HCT116 (cell line): ENCODE measurements around the gene DCAF6. TPM values are rescaled to one million over a fixed set of nuclear protein-coding genes. Genes with fewer than 3 reads are reported as not detected.

Source experiments
- ATAC-seq: fragments of 200-7000 bp; cut with Tn5 transposase; 2 replicates; pipeline ENCODE4 v1.9.1; 2020; ENCODE audit warnings: mild to moderate bottlenecking, moderate library complexity
- BruUV-seq: library from RNA; stranded (reverse); fragments of 400-500 nt; replicated peaks from 2 replicates; lab custom pipeline; 2021; lab: Mats Ljungman, UMichigan
- CTCF ChIA-PET: fragments of 300-600 bp; sonication (Branson Sonifier 250); formaldehyde crosslinking; loops from one replicate; lab custom pipeline; 2021; ENCODE audit warnings: antibody characterized with exemption; lab: Charles Lee
- POLR2A ChIA-PET: fragments of 300-600, 350-600 bp; sonication (Branson Sonifier 250); formaldehyde crosslinking; loops from one replicate; lab custom pipeline; 2021; ENCODE audit warnings: antibody characterized with exemption; lab: Charles Lee
- RAD21 ChIA-PET, 2 experiments: fragments of 300-600 bp; sonication (Branson Sonifier 250); formaldehyde crosslinking; loops; one replicate each; lab custom pipeline; 2023; ENCODE audit warnings: low total read pairs in 2 of 2; ENCODE audit not compliant: uncharacterized antibody in 2 of 2, unreplicated experiment in 2 of 2, low non-redundant PET in 1 of 2; lab: Charles Lee
- DNase-seq: peaks from one replicate; pipeline ENCODE4 v3.0.0-alpha.2; 2010; ENCODE audit warnings: low read depth, low spot score
- H2AFZ ChIP-seq: fragments of 200-600 bp; shearing (Covaris generic), sonication (generic); 2 replicates; pipeline ENCODE4 v1.6.1; 2017; ENCODE audit warnings: low read depth, mixed run types, mixed read lengths, antibody characterized with exemption, low read length; ENCODE audit not compliant: poor library complexity, severe bottlenecking
- H3K27ac ChIP-seq: 2 replicates; pipeline ENCODE4 v1.5.1; 2012; ENCODE audit warnings: low read depth, low read length
- H3K27me3 ChIP-seq: fragments of 200-600 bp; sonication (generic); 2 replicates; pipeline ENCODE4 v1.6.1; 2016; ENCODE audit warnings: mixed run types, low read length, mixed read lengths; ENCODE audit not compliant: insufficient read depth
- H3K36me3 ChIP-seq, 2 experiments: fragments of 200-500 bp in 1 of 2; fragments of 200-600 bp in 1 of 2; sonication (Bioruptor generic) in 1 of 2; sonication (generic) in 1 of 2; 2 replicates each; pipeline versions ENCODE4 v1.5.1 to v1.6.1; 2014 to 2016; ENCODE audit warnings: low read length in 2 of 2, inconsistent platforms in 1 of 2, mixed read lengths in 1 of 2, mixed run types in 1 of 2; ENCODE audit not compliant: insufficient read depth in 2 of 2, control insufficient read depth in 1 of 2
- H3K4me1 ChIP-seq, 2 experiments: fragments of 200-600 bp in 1 of 2; sonication (generic) in 1 of 2; 2 replicates each; pipeline versions ENCODE4 v1.5.1 to v1.6.1; 2012 to 2017; ENCODE audit warnings: low read length in 2 of 2, inconsistent platforms in 1 of 2, mild to moderate bottlenecking in 1 of 2, mixed read lengths in 1 of 2, mixed run types in 1 of 2, moderate library complexity in 1 of 2; ENCODE audit not compliant: insufficient read depth in 2 of 2, control insufficient read depth in 1 of 2
- H3K4me2 ChIP-seq: fragments of 200-600 bp; sonication (generic); 2 replicates; pipeline ENCODE4 v1.6.1; 2017; ENCODE audit warnings: mixed run types, low read length, mixed read lengths
- H3K4me3 ChIP-seq, 2 experiments: fragments of 200-600 bp in 1 of 2; sonication (generic) in 1 of 2; replicated peaks in 1 of 2; 2 replicates each; pipeline ENCODE4 v1.5.1; 2011 to 2016; ENCODE audit warnings: low read length in 2 of 2, control low read depth in 1 of 2, low read depth in 1 of 2, mild to moderate bottlenecking in 1 of 2, mixed read lengths in 1 of 2, mixed run types in 1 of 2
- H3K79me2 ChIP-seq: fragments of 200-600 bp; sonication (generic); 2 replicates; pipeline ENCODE4 v1.6.1; 2017; ENCODE audit warnings: mild to moderate bottlenecking, mixed run types, low read length, moderate library complexity, mixed read lengths; ENCODE audit not compliant: insufficient read depth
- H3K9ac ChIP-seq: fragments of 200-600 bp; sonication (generic); 2 replicates; pipeline ENCODE4 v1.6.1; 2016; ENCODE audit warnings: low read length, mixed read lengths
- H3K9me2 ChIP-seq: fragments of 200-600 bp; sonication (generic), shearing (Covaris generic); 2 replicates; pipeline ENCODE4 v1.6.1; 2017; ENCODE audit warnings: mixed run types, mild to moderate bottlenecking, moderate library complexity; ENCODE audit not compliant: insufficient read depth
- H3K9me3 ChIP-seq, 2 experiments: fragments of 200-500 bp in 1 of 2; fragments of 200-600 bp in 1 of 2; sonication (Bioruptor generic) in 1 of 2; sonication (generic) in 1 of 2; 2 replicates each; pipeline ENCODE4 v1.6.1; 2014 to 2017; ENCODE audit warnings: low read length in 2 of 2, mixed read lengths in 2 of 2, inconsistent platforms in 1 of 2, low read depth in 1 of 2, mild to moderate bottlenecking in 1 of 2, mixed run types in 1 of 2, moderate library complexity in 1 of 2; ENCODE audit not compliant: control insufficient read depth in 1 of 2, insufficient read depth in 1 of 2
- H4K20me1 ChIP-seq: fragments of 200-600 bp; sonication (generic), shearing (Covaris generic); 2 replicates; pipeline ENCODE4 v1.6.1; 2017; ENCODE audit warnings: mixed run types, mild to moderate bottlenecking, moderate library complexity; ENCODE audit not compliant: insufficient read depth
- ATF3 ChIP-seq: IDR thresholded peaks from 2 replicates; pipeline ENCODE4 v1.6.1; 2012
- CBX3 ChIP-seq: IDR thresholded peaks from 2 replicates; pipeline ENCODE4 v1.6.1; 2012; ENCODE audit warnings: low read depth
- CEBPB ChIP-seq: IDR thresholded peaks from 2 replicates; pipeline ENCODE4 v1.6.1; 2012; ENCODE audit warnings: low read depth
- CTCF ChIP-seq, 3 experiments: fragments of 200-600 bp in 1 of 3; sonication (generic) in 1 of 3; IDR thresholded peaks in 2 of 3; conservative IDR thresholded peaks in 1 of 3; 2 replicates each; pipeline ENCODE4 v1.5.1; 2012 to 2017; ENCODE audit warnings: low read depth in 2 of 3, low read length in 2 of 3, antibody characterized with exemption in 1 of 3, borderline replicate concordance in 1 of 3, control low read depth in 1 of 3, mild to moderate bottlenecking in 1 of 3, mixed read lengths in 1 of 3, mixed run types in 1 of 3, moderate library complexity in 1 of 3; ENCODE audit not compliant: insufficient read depth in 1 of 3
- EGR1 ChIP-seq: IDR thresholded peaks from 2 replicates; pipeline ENCODE4 v1.6.1; 2012; ENCODE audit warnings: low read depth
- ELF1 ChIP-seq: IDR thresholded peaks from 2 replicates; pipeline ENCODE4 v1.6.1; 2012; ENCODE audit warnings: low read depth, borderline replicate concordance
- EZH2 ChIP-seq: fragments of 200-600 bp; sonication (generic); IDR thresholded peaks from 2 replicates; pipeline ENCODE4 v1.6.1; 2017; ENCODE audit warnings: antibody characterized with exemption, mixed run types
- FOSL1 ChIP-seq: IDR thresholded peaks from 2 replicates; pipeline ENCODE4 v1.6.1; 2012; ENCODE audit warnings: low read depth
- POLR2AphosphoS5 ChIP-seq: IDR thresholded peaks from 2 replicates; pipeline ENCODE4 v1.6.1; 2011; ENCODE audit warnings: mild to moderate bottlenecking, low read depth, low read length, moderate library complexity
- RAD21 ChIP-seq: IDR thresholded peaks from 2 replicates; pipeline ENCODE4 v1.6.1; 2012; ENCODE audit warnings: low read depth, mild to moderate bottlenecking
- REST ChIP-seq: IDR thresholded peaks from 2 replicates; pipeline ENCODE4 v1.6.1; 2012; ENCODE audit warnings: low read depth
- SRF ChIP-seq: IDR thresholded peaks from 2 replicates; pipeline ENCODE4 v1.6.1; 2012; ENCODE audit warnings: low read depth
- TCF7L2 ChIP-seq: IDR thresholded peaks from 2 replicates; pipeline ENCODE4 v1.7.0; 2011; ENCODE audit warnings: borderline replicate concordance, inconsistent platforms; ENCODE audit not compliant: insufficient read depth, insufficient read length; ENCODE audit errors: extremely low read depth
- ZFX ChIP-seq: fragments of 450-650 bp; IDR thresholded peaks from 2 replicates; pipeline ENCODE4 v1.6.1; 2017
- intact Hi-C: fragments of 100-400 bp; cut with micrococcal nuclease; formaldehyde crosslinking; loops from 2 replicates; pipeline ENCODE4 v1.10.0; 2022
- total RNA-seq: library from RNA; stranded (reverse); gene quantifications from one replicate; pipeline ENCODE4 v1.2.1, GENCODE V29; 2021; ENCODE audit not compliant: unreplicated experiment

DCAF6 gene
- total RNA-seq, 1 experiment from 2014 or later = 34.2 TPM

- Histone ChIP-seq H3K27ac (no peak overlapping the region), H2AFZ (no peak overlapping the region), H4K20me1 (no peaks in the 10 kb centered on the region), H3K9ac (no peak overlapping the region), H3K4me3 (no peak overlapping the region), H3K9me2 (no peaks in the 10 kb centered on the region), H3K79me2 (no peaks in the 10 kb centered on the region), H3K4me1 (peaks cover 0 to 15% of the 10 kb centered on the region in 2 experiments; a peak in 2 of 4 replicates), H3K9me3 (no peaks in the 10 kb centered on the region), H3K36me3 (no peaks in the 10 kb centered on the region), H3K4me2 (peak overlapping the region; percentile 10), H3K27me3 (no peaks in the 10 kb centered on the region)
- RAD21 ChIA-PET = no interaction called here
- POLR2A ChIA-PET = interaction anchor here (0.8 kb wide), 1 partner anchor 14 kb away, joined by 3 read pairs; the partner anchor contains the start of gene MPC2
- BruUV-seq = no TSS peak
- CTCF ChIA-PET = no interaction called here
- no peak for ATAC-seq
- peak; percentile 30; the same call in 1 of the 2 replicates for TF ChIP-seq FOSL1
- TF ChIP-seq TCF7L2 = no peak
- TF ChIP-seq EZH2 = no peak
- no peak for TF ChIP-seq POLR2AphosphoS5
- no peak for TF ChIP-seq CEBPB
- intact Hi-C loops = no loop called here
- no peak for DNase-seq
Measured at GRCh38 chr1:167922611-167923074, 13.8 kb upstream of the DCAF6 start.

GRCh38 chr1:167923324-167924056, 13.0 kb upstream of the DCAF6 start:
- DNase-seq = no peak
- Histone ChIP-seq H3K27ac (no peak overlapping the region), H3K9ac (no peak overlapping the region), H3K4me1 (peaks cover 0 to 15% of the 10 kb centered on the region in 2 experiments; a peak in 2 of 4 replicates), H3K9me3 (no peaks in the 10 kb centered on the region), H4K20me1 (no peaks in the 10 kb centered on the region), H3K36me3 (no peaks in the 10 kb centered on the region), H3K79me2 (0 out of 2 replicates have a peak, but pooled peaks cover 2% of the 10 kb centered on the region), H3K9me2 (no peaks in the 10 kb centered on the region), H3K4me3 (no peak overlapping the region), H3K4me2 (peak overlapping the region; percentile 10; the same call in 1 of the 2 replicates), H2AFZ (no peak overlapping the region), H3K27me3 (no peaks in the 10 kb centered on the region)
- BruUV-seq = no TSS peak
- ChIA-PET RAD21 (no interaction called here), CTCF (no interaction called here), POLR2A (interaction anchor here (1.8 kb wide), 1 partner anchor 13 kb away, joined by 6 read pairs; the partner anchor contains the start of genes DCAF6 and MPC2)
- no peak for ATAC-seq
- intact Hi-C loops = no loop called here
- TF ChIP-seq ATF3 (no peak), REST (no peak), ELF1 (no peak), POLR2AphosphoS5 (no peak), ZFX (no peak), SRF (no peak), CTCF (IDR thresholded peaks at IDR 0.05 in 2 of 3, conservative IDR thresholded peaks at IDR 0.05 in 1 of 3; ENCODE audit: borderline replicate concordance in 1 of 3, insufficient read depth in 1 of 3, low read depth in 2 of 3, low read length in 2 of 3) (no peak), FOSL1 (no peak), RAD21 (no peak), EGR1 (no peak), CBX3 (no peak)
